Right ventricle myocardium superior (tissue), 1 donor: Measurements from ENCODE around the gene PWP1. TPM values are rescaled to one million over a fixed set of nuclear protein-coding genes. Genes with fewer than 3 reads are reported as not detected.
"Not testable (repeated sequence)": the region's sequence is repeated elsewhere in the genome, so short reads cannot be mapped to it uniquely, and the experiment has no call there.

Experiments used
- ATAC-seq: fragments of 200-7000 bp; cut with Tn5 transposase; one replicate; pipeline ENCODE4 v1.9.1; 2020; ENCODE audit warnings: mild to moderate bottlenecking; ENCODE audit not compliant: poor library complexity
- DNase-seq: peaks from one replicate; pipeline ENCODE4 v3.0.0-alpha.2; 2020
- intact Hi-C: fragments of 100-400 bp; cut with DNase I; formaldehyde crosslinking; loops from one replicate; pipeline ENCODE4 v1.11.2; 2022
- total RNA-seq: library from RNA; stranded (reverse); fragmentation: NEBNext Ultra II Directional; extraction: Animal tissue kit (Norgen Biotek cat#: 25700); gene quantifications from one replicate; pipeline ENCODE4 v1.2.1, GENCODE V29; 2021
- donor health status: DM: no; HTN: yes; CAD: no; lungs with severe emphysema.

The PWP1 gene
- total RNA-seq, 1 donor from 2014 or later, result 9.4 TPM

GRCh38 chr12:107727327-107727726, 41.7 kb downstream of the PWP1 start:
- intact Hi-C loops, result not testable (repeated sequence)

GRCh38 chr12:107727742-107728141, 42.1 kb downstream of the PWP1 start:
- intact Hi-C loops, DNase-seq, ATAC-seq: not testable (repeated sequence)

More at GRCh38 chr12:107727327-107727726, 41.7 kb downstream of the PWP1 start:
- DNase-seq, ATAC-seq: not testable (repeated sequence)

GRCh38 chr12:107730618-107731341, 45.2 kb downstream of the PWP1 start:
- ATAC-seq (no peak), DNase-seq (no peak)
- intact Hi-C loops, result no loop called here

GRCh38 chr12:107731366-107731765, 45.8 kb downstream of the PWP1 start:
- ATAC-seq (no peak), DNase-seq (no peak)

GRCh38 chr12:107732365-107732764, 46.8 kb downstream of the PWP1 start:
- no peak for DNase-seq
- intact Hi-C loops, result no loop called here
- ATAC-seq, result no peak

More at GRCh38 chr12:107731366-107731765, 45.8 kb downstream of the PWP1 start:
- intact Hi-C loops, result no loop called here

- intact Hi-C loops, result no loop called here
- ATAC-seq (no peak), DNase-seq (no peak)
These were observed 48.5 kb downstream of the PWP1 start for GRCh38 chr12:107734139-107734538.

- ATAC-seq, result no peak
- intact Hi-C loops, result no loop called here
- no peak for DNase-seq
These were observed 50.2 kb downstream of the PWP1 start for GRCh38 chr12:107735763-107736162.

GRCh38 chr12:107736914-107737313, 51.3 kb downstream of the PWP1 start:
- intact Hi-C loops, result no loop called here
- no peak for ATAC-seq
- no peak for DNase-seq

GRCh38 chr12:107748472-107748871, 62.9 kb downstream of the PWP1 start:
- ATAC-seq, result peak; percentile 69
- intact Hi-C loops, result loop anchor here (10.0 kb wide), 1 partner anchor 54 kb away; no protein-coding TSS in a partner anchor
- DNase-seq, result no peak

GRCh38 chr12:107749083-107749482, 63.5 kb downstream of the PWP1 start:
- intact Hi-C loops, result loop anchor here (10.0 kb wide), 1 partner anchor 54 kb away; no protein-coding TSS in a partner anchor
- ATAC-seq (no peak), DNase-seq (no peak)

- intact Hi-C loops, result no loop called here
- no peak for DNase-seq
- no peak for ATAC-seq
These were observed 73.8 kb downstream of the PWP1 start for GRCh38 chr12:107759410-107759809.

GRCh38 chr12:107760207-107760808, 74.7 kb downstream of the PWP1 start:
- ATAC-seq (no peak), DNase-seq (peak; percentile 52)
- intact Hi-C loops, result loop anchor here (5.0 kb wide), 1 partner anchor 122 kb away; no protein-coding TSS in a partner anchor

GRCh38 chr12:107760809-107761501, 75.4 kb downstream of the PWP1 start, which contains the start of gene PRDM4:
PRDM4 (minus strand) TSS chr12:107761137; CDS start chr12:107760515, 622 bp downstream.
- ATAC-seq (peak; percentile 100), DNase-seq (peak; percentile 96)
- intact Hi-C loops, result loop anchor here (5.0 kb wide), 1 partner anchor 121 kb away; no protein-coding TSS in a partner anchor

GRCh38 chr12:107761502-107761904, 75.9 kb downstream of the PWP1 start:
- intact Hi-C loops, result loop anchor here (5.0 kb wide), 1 partner anchor 121 kb away; no protein-coding TSS in a partner anchor
- no peak for DNase-seq
- ATAC-seq, result peak; percentile 23

Other genes starting within 250 kb of the PWP1 start
- 13.3 TPM for gene PRDM4, start 75.3 kb downstream of the PWP1 start, total RNA-seq
- not detected for gene ASCL4, start 88.9 kb downstream of the PWP1 start, total RNA-seq